SK-N-SH (cell line): ENCODE measurements around the gene SPOP. TPM values are rescaled to one million over a fixed set of nuclear protein-coding genes. Genes with fewer than 3 reads are reported as not detected.

ENCODE experiments used
- CTCF ChIA-PET: fragments of 300-600, 350-600 bp; formaldehyde crosslinking; extraction: SDS; loops from one replicate; lab custom pipeline; 2021; lab: Yijun Ruan, JAX
- POLR2A ChIA-PET: fragments of 350-600 bp; sonication (Branson Sonifier 250); formaldehyde crosslinking; extraction: SDS; loops from one replicate; lab custom pipeline; 2020; ENCODE audit warnings: antibody characterized with exemption, inconsistent platforms; lab: Yijun Ruan, JAX
- DNase-seq: peaks from one replicate; pipeline ENCODE4 v3.0.0; 2012
- H2AFZ ChIP-seq: fragments of 200-600 bp; sonication (generic); 2 replicates; pipeline ENCODE4 v1.8.1; 2016; ENCODE audit warnings: antibody characterized with exemption, mild to moderate bottlenecking, low read depth
- H3F3A ChIP-seq: fragments of 200-600 bp; sonication (generic); replicated peaks from 2 replicates; pipeline ENCODE3; 2016; ENCODE audit warnings: antibody characterized with exemption, mild to moderate bottlenecking; ENCODE audit not compliant: insufficient read depth
- H3K27ac ChIP-seq, 2 experiments: fragments of 200-500 bp in 1 of 2; fragments of 200-600 bp in 1 of 2; sonication (Bioruptor generic) in 1 of 2; sonication (generic), shearing (Covaris generic) in 1 of 2; 2 replicates each; pipeline versions ENCODE4 v1.5.1 to v1.6.1; 2014 to 2016; ENCODE audit warnings: low read depth in 2 of 2, inconsistent platforms in 1 of 2, low read length in 1 of 2, mild to moderate bottlenecking in 1 of 2, mixed read lengths in 1 of 2
- H3K27me3 ChIP-seq: fragments of 200-600 bp; sonication (generic), shearing (Covaris generic); 2 replicates; pipeline ENCODE4 v1.6.1; 2016; ENCODE audit warnings: mixed run types; ENCODE audit not compliant: insufficient read depth
- H3K36me3 ChIP-seq, 2 experiments: fragments of 200-500 bp in 1 of 2; fragments of 200-600 bp in 1 of 2; sonication (Bioruptor generic) in 1 of 2; sonication (generic) in 1 of 2; replicated peaks in 1 of 2; 2 replicates each; pipeline versions ENCODE3 to v1.5.1; 2014 to 2016; ENCODE audit warnings: low read length in 1 of 2, mild to moderate bottlenecking in 1 of 2; ENCODE audit not compliant: insufficient read depth in 2 of 2, control insufficient read depth in 1 of 2
- H3K4me1 ChIP-seq, 2 experiments: fragments of 200-500 bp in 1 of 2; fragments of 200-600 bp in 1 of 2; sonication (Bioruptor generic) in 1 of 2; sonication (generic), shearing (Covaris generic) in 1 of 2; 2 replicates each; pipeline versions ENCODE4 v1.5.1 to v1.6.1; 2014 to 2016; ENCODE audit warnings: low read depth in 1 of 2, low read length in 1 of 2, mixed run types in 1 of 2; ENCODE audit not compliant: insufficient read depth in 2 of 2, control insufficient read depth in 1 of 2
- H3K4me2 ChIP-seq: fragments of 200-600 bp; sonication (generic), shearing (Covaris generic); 2 replicates; pipeline ENCODE4 v1.6.1; 2017; ENCODE audit warnings: mixed run types
- H3K4me3 ChIP-seq, 2 experiments: fragments of 200-500 bp in 1 of 2; fragments of 200-600 bp in 1 of 2; sonication (Bioruptor generic) in 1 of 2; sonication (generic), shearing (Covaris generic) in 1 of 2; 2 replicates each; pipeline versions ENCODE4 v1.5.1 to v1.8.1; 2014 to 2016; ENCODE audit warnings: low read depth in 2 of 2, inconsistent platforms in 1 of 2, low read length in 1 of 2, mild to moderate bottlenecking in 1 of 2, mixed read lengths in 1 of 2, moderate library complexity in 1 of 2
- H3K79me2 ChIP-seq: fragments of 200-600 bp; sonication (generic); 2 replicates; pipeline ENCODE4 v1.8.1; 2017; ENCODE audit warnings: mild to moderate bottlenecking; ENCODE audit not compliant: insufficient read depth
- H3K9ac ChIP-seq: fragments of 200-600 bp; sonication (generic); 2 replicates; pipeline ENCODE4 v1.6.1; 2017; ENCODE audit warnings: mixed run types
- H3K9me2 ChIP-seq: fragments of 200-600 bp; sonication (generic); 2 replicates; pipeline ENCODE4 v1.6.1; 2017; ENCODE audit warnings: mixed run types
- H3K9me3 ChIP-seq: fragments of 200-600 bp; sonication (generic); 2 replicates; pipeline ENCODE4 v1.6.1; 2017; ENCODE audit warnings: mixed run types, mild to moderate bottlenecking, moderate library complexity
- H4K20me1 ChIP-seq: fragments of 200-600 bp; sonication (generic); 2 replicates; pipeline ENCODE4 v1.6.1; 2017; ENCODE audit warnings: mild to moderate bottlenecking, mixed run types; ENCODE audit not compliant: insufficient read depth
- CHD2 ChIP-seq: fragments of 150-350 bp; IDR thresholded peaks from 2 replicates; pipeline ENCODE4 v1.6.1; 2018; ENCODE audit warnings: low read length; ENCODE audit not compliant: partially characterized antibody
- ELF1 ChIP-seq: IDR thresholded peaks from 2 replicates; pipeline ENCODE4 v1.4.0; 2012
- EP300 ChIP-seq, 2 experiments: IDR thresholded peaks; 2 replicates each; pipeline versions ENCODE4 v1.4.0 to v1.6.1; 2012; ENCODE audit warnings: borderline replicate concordance in 1 of 2, low read depth in 1 of 2, low read length in 1 of 2
- EZH2phosphoT487 ChIP-seq: fragments of 200-600 bp; sonication (generic); IDR thresholded peaks from 2 replicates; pipeline ENCODE4 v1.6.1; 2017; ENCODE audit warnings: low read depth, mixed run types, mild to moderate bottlenecking, antibody characterized with exemption, moderate library complexity, borderline replicate concordance
- FOXM1 ChIP-seq: IDR thresholded peaks from 2 replicates; pipeline ENCODE4 v1.4.0; 2012; ENCODE audit warnings: low read depth, mild to moderate bottlenecking
- MEF2A ChIP-seq: IDR thresholded peaks from 2 replicates; pipeline ENCODE4 v1.4.0; 2012; ENCODE audit warnings: low read depth, borderline replicate concordance
- NFIC ChIP-seq: IDR thresholded peaks from 2 replicates; pipeline ENCODE4 v1.4.0; 2012; ENCODE audit warnings: borderline replicate concordance
- NRF1 ChIP-seq: IDR thresholded peaks from 2 replicates; pipeline ENCODE4 v1.6.1; 2012; ENCODE audit warnings: low read depth, mild to moderate bottlenecking, low read length
- POLR2AphosphoS5 ChIP-seq: IDR thresholded peaks from 2 replicates; pipeline ENCODE4 v1.6.1; 2012; ENCODE audit warnings: low read depth, low read length
- RCOR1 ChIP-seq: fragments of 150-350 bp; IDR thresholded peaks from 2 replicates; pipeline ENCODE4 v1.6.1; 2017; ENCODE audit warnings: antibody characterized with exemption, low read length
- SIN3A ChIP-seq: IDR thresholded peaks from 2 replicates; pipeline ENCODE4 v1.6.1; 2012; ENCODE audit warnings: low read depth, mild to moderate bottlenecking, low read length, moderate library complexity, borderline replicate concordance
- SMC3 ChIP-seq: IDR thresholded peaks from 2 replicates; pipeline ENCODE4 v1.6.1; 2012; ENCODE audit warnings: low read depth, low read length, improper control_type of control experiment
- TAF1 ChIP-seq: IDR thresholded peaks from 2 replicates; pipeline ENCODE4 v1.6.1; 2012; ENCODE audit warnings: low read depth, mild to moderate bottlenecking, low read length, moderate library complexity, borderline replicate concordance
- TCF12 ChIP-seq: IDR thresholded peaks from 2 replicates; pipeline ENCODE4 v1.4.0; 2012
- YY1 ChIP-seq: IDR thresholded peaks from 2 replicates; pipeline ENCODE4 v1.4.0; 2012; ENCODE audit warnings: low read depth, mild to moderate bottlenecking
- WGBS: methylation state at CpG from one replicate; pipeline ENCODE4 v1.1.6; 2017; ENCODE audit warnings: low lambda C conversion rate; 5-methylcytosine and 5-hydroxymethylcytosine counted together
- polyA plus RNA-seq, 3 experiments: library from polyadenylated mRNA; depleted of rRNA; stranded (reverse); fragments of >200 nt; gene quantifications; 2 replicates each; pipeline ENCODE4 v1.2.3, GENCODE V29; 2012
- TF ChIP-seq, protein P1 (sequence below): fragments of 150-350 bp; IDR thresholded peaks from 2 replicates; pipeline ENCODE4 v1.6.1; 2017; ENCODE audit warnings: antibody characterized with exemption, low read length, low read depth, borderline replicate concordance
- TF ChIP-seq, protein P2 (sequence below): fragments of 150-350 bp; IDR thresholded peaks from 2 replicates; pipeline ENCODE4 v1.6.1; 2016; ENCODE audit warnings: mild to moderate bottlenecking, low read depth, low read length
- TF ChIP-seq, protein P3 (sequence below): IDR thresholded peaks from 2 replicates; pipeline ENCODE4 v1.4.0; 2012; ENCODE audit warnings: low read depth
- TF ChIP-seq, protein P4 (sequence below): fragments of 200-600 bp; sonication (generic); IDR thresholded peaks from 2 replicates; pipeline ENCODE4 v1.6.1; 2017; ENCODE audit warnings: antibody characterized with exemption, mild to moderate bottlenecking, moderate library complexity

The SPOP gene
- polyA plus RNA-seq, 1 of the 3 experiments (the other 2 are of a cell fraction) = 54.0 TPM

DNA sequence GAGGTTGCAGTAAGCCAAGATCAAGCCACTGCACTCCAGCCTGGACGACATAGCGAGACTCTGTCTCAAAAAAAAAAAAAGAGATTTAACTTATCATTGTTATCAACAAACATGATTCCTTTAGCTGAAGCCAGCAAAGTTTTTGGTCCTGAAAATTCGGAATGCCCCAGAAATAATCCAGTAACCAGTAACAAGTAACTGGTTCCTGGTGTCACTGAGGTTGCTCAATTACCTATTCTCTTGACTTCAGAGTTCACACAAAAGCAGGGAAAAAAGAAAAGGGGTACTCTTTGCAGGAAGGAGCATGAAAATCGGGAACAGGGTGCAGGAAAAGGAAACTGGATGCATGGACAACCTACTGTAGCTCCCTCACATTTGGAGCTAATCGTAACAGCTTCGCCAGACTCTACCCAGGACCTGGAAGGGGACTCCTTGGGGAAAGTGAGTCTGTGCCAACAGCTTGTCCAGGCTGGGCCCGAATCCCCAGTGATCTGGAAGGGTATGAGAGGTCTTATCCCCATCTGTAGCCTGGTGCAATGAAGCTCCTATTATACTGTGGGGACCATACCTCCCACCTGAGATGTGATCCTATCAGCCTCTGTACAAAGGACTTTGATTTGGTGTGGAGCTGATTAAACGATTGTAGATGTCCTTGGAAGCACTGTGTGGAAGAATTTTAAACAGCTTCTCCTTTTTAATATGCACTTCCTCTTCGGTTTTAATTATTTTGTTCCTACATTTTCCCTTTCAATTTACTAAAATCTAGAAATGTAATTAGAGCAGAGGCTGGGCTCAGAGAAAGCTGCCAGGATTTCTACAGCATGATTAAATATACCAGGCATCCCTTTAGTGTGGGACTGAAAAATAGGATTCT lies 3.4 kb upstream of the SPOP start (continued):
- TF ChIP-seq CHD2 (no peak), EP300 (IDR thresholded peaks at IDR 0.05; ENCODE audit: borderline replicate concordance in 1 of 2, low read depth in 1 of 2, low read length in 1 of 2) (no peak), SMC3 (no peak)
- TF ChIP-seq, all 33 proteins: peak for 0

DNA sequence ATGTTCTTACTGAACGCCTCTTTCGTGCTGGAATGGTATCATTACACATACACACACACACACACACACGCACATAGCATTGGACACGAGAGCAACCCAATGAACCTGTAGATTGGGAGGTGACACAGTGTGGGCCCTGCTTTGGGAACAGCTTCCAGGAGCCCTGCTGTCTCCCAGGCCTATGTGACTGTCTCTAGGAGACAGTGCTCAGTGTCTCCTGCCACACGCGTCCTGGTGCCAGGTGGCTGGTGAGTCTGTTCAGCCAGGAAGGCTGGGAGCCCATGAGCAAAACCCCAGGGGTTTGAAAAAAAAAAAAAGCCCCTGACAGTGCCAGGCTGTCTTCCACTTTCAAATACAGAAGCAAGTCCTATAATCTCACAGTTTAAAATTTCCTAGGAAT lies 2.4 kb upstream of the SPOP start:
- Histone ChIP-seq H3F3A (peaks cover under 1% of the 10 kb centered on the region), H2AFZ (no peak overlapping the region), H3K27me3 (no peaks in the 10 kb centered on the region), H3K9me3 (no peaks in the 10 kb centered on the region), H3K27ac (no peak overlapping the region), H3K36me3 (peaks cover under 1 to 4% of the 10 kb centered on the region in 2 experiments), H3K4me1 (peaks cover 11 to 13% of the 10 kb centered on the region in 2 experiments; a peak in 3 of 4 replicates), H4K20me1 (peaks cover 17% of the 10 kb centered on the region; the same call in 1 of the 2 replicates), H3K9me2 (no peaks in the 10 kb centered on the region), H3K9ac (no peak overlapping the region), H3K4me2 (no peak overlapping the region), H3K79me2 (peaks cover 21% of the 10 kb centered on the region), H3K4me3 (no peak overlapping the region)
- WGBS = 90% methylated on average over 6 of the region's 6 CpGs
- ChIA-PET POLR2A (no interaction called here), CTCF (interaction anchor here (1.1 to 50.8 kb wide), 4 partner anchors 16 to 317 kb away, joined by 3 to 2107 read pairs (median 25); partner anchors contain the start of gene NXPH3)
- TF ChIP-seq SIN3A (no peak), ELF1 (no peak), TCF12 (no peak), FOXM1 (no peak), POLR2AphosphoS5 (no peak), NFIC (no peak), MEF2A (no peak), NRF1 (no peak), EZH2phosphoT487 (no peak), SMC3 (no peak), TAF1 (no peak), YY1 (no peak), RCOR1 (no peak)
- TF ChIP-seq, protein P1, sequence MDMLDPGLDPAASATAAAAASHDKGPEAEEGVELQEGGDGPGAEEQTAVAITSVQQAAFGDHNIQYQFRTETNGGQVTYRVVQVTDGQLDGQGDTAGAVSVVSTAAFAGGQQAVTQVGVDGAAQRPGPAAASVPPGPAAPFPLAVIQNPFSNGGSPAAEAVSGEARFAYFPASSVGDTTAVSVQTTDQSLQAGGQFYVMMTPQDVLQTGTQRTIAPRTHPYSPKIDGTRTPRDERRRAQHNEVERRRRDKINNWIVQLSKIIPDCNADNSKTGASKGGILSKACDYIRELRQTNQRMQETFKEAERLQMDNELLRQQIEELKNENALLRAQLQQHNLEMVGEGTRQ = no peak
- TF ChIP-seq, protein P2, sequence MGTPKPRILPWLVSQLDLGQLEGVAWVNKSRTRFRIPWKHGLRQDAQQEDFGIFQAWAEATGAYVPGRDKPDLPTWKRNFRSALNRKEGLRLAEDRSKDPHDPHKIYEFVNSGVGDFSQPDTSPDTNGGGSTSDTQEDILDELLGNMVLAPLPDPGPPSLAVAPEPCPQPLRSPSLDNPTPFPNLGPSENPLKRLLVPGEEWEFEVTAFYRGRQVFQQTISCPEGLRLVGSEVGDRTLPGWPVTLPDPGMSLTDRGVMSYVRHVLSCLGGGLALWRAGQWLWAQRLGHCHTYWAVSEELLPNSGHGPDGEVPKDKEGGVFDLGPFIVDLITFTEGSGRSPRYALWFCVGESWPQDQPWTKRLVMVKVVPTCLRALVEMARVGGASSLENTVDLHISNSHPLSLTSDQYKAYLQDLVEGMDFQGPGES = no peak
- TF ChIP-seq, protein P3, sequence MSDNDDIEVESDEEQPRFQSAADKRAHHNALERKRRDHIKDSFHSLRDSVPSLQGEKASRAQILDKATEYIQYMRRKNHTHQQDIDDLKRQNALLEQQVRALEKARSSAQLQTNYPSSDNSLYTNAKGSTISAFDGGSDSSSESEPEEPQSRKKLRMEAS = no peak
- TF ChIP-seq, protein P4, sequence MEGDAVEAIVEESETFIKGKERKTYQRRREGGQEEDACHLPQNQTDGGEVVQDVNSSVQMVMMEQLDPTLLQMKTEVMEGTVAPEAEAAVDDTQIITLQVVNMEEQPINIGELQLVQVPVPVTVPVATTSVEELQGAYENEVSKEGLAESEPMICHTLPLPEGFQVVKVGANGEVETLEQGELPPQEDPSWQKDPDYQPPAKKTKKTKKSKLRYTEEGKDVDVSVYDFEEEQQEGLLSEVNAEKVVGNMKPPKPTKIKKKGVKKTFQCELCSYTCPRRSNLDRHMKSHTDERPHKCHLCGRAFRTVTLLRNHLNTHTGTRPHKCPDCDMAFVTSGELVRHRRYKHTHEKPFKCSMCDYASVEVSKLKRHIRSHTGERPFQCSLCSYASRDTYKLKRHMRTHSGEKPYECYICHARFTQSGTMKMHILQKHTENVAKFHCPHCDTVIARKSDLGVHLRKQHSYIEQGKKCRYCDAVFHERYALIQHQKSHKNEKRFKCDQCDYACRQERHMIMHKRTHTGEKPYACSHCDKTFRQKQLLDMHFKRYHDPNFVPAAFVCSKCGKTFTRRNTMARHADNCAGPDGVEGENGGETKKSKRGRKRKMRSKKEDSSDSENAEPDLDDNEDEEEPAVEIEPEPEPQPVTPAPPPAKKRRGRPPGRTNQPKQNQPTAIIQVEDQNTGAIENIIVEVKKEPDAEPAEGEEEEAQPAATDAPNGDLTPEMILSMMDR = no peak
- DNase-seq = no peak
